ENCODE data around the gene GRIK5. TPM values are rescaled to one million over a fixed set of nuclear protein-coding genes. Genes with fewer than 3 reads are reported as not detected.

The GRIK5 gene
- total and polyA plus RNA-seq, 2 of the 8 experiments (the other 6 are each of a cell fraction or from before 2014, with no cell fraction given), result 17.8 to 42.9 TPM

- TF ChIP-seq PHF8 (conservative IDR thresholded peaks at IDR 0.05; ENCODE audit: low read depth, low read length) (peak; percentile 86), NANOG (IDR thresholded peaks at IDR 0.05; ENCODE audit: insufficient read depth, low read depth, low read length, poor library complexity, severe bottlenecking) (no peak), BACH1 (IDR thresholded peaks at IDR 0.05; ENCODE audit: low read length) (no peak), SIN3A (conservative IDR thresholded peaks at IDR 0.05 in 1 of 2, IDR thresholded peaks at IDR 0.05 in 1 of 2; ENCODE audit: low read depth in 1 of 2, low read length in 2 of 2) (peak in 1 of 2 experiments; percentile 68; a peak in 1 of 4 replicates), CHD2 (IDR thresholded peaks at IDR 0.05; ENCODE audit: low read length) (peak; percentile 88), TAF1 (IDR thresholded peaks at IDR 0.05; ENCODE audit: low read depth, low read length) (peak; percentile 79), JUND (IDR thresholded peaks at IDR 0.05; ENCODE audit: low read length) (0 out of 2 replicates have a peak, but pooled peaks have one; percentile 20), SP4 (IDR thresholded peaks at IDR 0.05; ENCODE audit: low read length) (0 out of 2 replicates have a peak, but pooled peaks have one; percentile 44), CREB1 (IDR thresholded peaks at IDR 0.05) (peak; percentile 72; the same call in 1 of the 2 replicates), TAF7 (optimal IDR thresholded peaks at IDR 0.05; ENCODE audit: borderline replicate concordance, low read depth, low read length) (peak; percentile 79), CEBPB (IDR thresholded peaks at IDR 0.05; ENCODE audit: low read depth, low read length) (no peak), KDM4A (IDR thresholded peaks at IDR 0.05; ENCODE audit: low read depth, low read length, severe bottlenecking) (peak; percentile 36), YY1 (IDR thresholded peaks at IDR 0.05; ENCODE audit: low read depth, low read length) (peak; percentile 96), SP2 (IDR thresholded peaks at IDR 0.05; ENCODE audit: low read length) (peak; percentile 71)
Observed at GRCh38 chr19:42075616-42076379, 5.8 kb upstream of the GRIK5 start, which contains the start of gene ZNF574 (continued).
